ENCODE measurements around the gene AGBL4.

Gene AGBL4

DNA sequence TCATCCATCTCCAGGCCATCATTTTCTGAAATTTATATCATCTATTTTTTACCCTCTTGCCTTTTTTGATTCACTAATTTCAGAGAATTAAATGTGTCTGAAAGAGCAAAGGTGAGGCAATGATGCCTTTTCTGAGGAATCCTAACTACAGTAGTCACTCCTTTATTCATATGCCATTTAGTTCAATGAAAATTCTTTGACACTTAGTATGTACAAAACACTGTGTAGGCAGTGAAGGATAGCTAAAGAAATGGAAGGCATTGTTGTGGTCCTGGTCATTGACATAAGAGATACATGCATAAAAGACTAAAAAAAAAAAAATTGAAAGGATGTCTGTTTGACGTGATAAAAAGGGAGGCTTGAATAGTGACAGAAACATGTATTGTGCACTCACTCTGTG, 1075.2 kb downstream of the AGBL4 start:
- DNase-seq (ENCODE audit: low read depth): no peak
- TF ChIP-seq, protein P1, sequence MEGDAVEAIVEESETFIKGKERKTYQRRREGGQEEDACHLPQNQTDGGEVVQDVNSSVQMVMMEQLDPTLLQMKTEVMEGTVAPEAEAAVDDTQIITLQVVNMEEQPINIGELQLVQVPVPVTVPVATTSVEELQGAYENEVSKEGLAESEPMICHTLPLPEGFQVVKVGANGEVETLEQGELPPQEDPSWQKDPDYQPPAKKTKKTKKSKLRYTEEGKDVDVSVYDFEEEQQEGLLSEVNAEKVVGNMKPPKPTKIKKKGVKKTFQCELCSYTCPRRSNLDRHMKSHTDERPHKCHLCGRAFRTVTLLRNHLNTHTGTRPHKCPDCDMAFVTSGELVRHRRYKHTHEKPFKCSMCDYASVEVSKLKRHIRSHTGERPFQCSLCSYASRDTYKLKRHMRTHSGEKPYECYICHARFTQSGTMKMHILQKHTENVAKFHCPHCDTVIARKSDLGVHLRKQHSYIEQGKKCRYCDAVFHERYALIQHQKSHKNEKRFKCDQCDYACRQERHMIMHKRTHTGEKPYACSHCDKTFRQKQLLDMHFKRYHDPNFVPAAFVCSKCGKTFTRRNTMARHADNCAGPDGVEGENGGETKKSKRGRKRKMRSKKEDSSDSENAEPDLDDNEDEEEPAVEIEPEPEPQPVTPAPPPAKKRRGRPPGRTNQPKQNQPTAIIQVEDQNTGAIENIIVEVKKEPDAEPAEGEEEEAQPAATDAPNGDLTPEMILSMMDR (IDR thresholded peaks at IDR 0.05; ENCODE audit: low read depth, low read length, missing control alignments): no peak
- no peak overlapping the region for H3K4me3 ChIP-seq (ENCODE audit: low read depth, low read length)

DNA sequence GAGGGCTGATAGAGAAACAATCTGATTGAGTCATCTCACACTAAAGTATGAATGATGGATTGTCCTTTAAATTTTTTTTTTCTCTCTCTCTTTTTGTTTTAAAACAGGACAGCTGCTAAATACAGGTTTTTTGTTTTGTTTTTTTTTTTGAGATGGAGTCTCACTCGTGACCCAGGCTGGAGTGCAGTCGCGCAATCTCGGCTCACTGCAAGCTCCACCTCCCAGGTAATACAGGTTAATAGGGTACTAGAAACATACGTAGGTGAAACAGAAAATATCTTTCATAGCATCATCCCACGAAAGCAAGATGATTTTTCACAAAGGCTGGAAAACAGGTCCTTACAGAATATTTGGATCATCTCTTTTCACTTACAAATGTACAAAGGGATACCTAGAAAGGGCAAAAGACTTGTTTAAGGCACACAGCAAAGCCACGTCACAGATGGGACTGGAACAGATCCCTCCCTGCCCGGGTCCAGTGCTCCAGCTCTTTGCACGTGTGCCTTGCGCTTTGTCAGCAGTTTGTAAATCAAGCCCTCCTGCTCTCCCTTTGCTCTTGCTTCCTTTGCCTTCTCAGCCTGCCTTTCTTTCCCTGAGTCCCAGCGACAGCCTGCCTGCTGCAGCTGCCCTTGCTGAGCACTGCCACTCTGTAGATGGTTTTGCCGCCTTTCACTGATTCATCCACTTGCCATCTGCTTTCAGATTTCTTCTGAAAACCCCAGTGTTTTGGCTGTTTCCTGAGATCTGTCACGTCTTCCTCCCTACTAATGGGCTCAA, 1075.8 kb downstream of the AGBL4 start:
- no peak overlapping the region for H3K4me3 ChIP-seq (ENCODE audit: low read depth, low read length)
- DNase-seq (ENCODE audit: low read depth): no peak
- TF ChIP-seq, protein P1 (IDR thresholded peaks at IDR 0.05; ENCODE audit: low read depth, low read length, missing control alignments): no peak

DNA sequence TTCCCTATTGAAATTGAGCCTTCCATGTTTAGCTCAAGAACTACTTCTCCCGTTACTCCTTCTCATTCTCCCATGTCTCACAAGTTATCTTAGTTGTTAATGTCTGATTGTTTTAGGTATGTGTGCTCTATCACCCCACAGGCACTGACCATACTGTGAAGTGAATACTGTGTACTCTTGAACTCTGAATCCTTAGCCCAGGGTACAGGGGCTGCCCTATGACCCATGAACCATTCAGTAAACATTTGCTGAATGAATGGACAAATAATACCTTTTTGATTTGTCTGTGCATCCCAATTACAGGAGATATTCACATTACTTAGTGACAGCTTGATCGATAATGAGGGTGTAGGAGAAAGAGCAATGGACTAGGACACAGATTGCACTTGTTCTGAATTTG, 1077.7 kb downstream of the AGBL4 start:
- no peak for DNase-seq (ENCODE audit: low read depth)
- TF ChIP-seq, protein P1 (IDR thresholded peaks at IDR 0.05; ENCODE audit: low read depth, low read length, missing control alignments): no peak
- no peak overlapping the region for H3K4me3 ChIP-seq (ENCODE audit: low read depth, low read length)

DNA sequence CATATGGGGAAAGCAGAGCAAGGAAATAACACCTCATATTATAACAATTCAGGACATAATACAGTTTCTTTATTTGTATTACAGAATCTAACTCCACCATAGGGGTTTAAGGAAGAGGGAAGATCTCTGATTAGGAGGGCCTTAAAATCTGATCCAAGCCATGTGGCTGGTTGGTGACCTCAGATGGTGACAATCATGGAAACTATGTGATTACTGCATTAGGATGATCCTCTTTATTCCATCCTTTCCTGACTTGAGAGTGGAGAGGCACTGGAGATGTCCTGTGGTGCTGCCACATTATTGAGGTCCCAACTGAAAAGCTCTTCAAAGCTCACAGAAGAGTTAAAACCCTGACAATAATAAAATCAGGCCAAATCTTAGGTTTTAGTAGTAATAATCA, 1078.9 kb downstream of the AGBL4 start:
- TF ChIP-seq, protein P1 (IDR thresholded peaks at IDR 0.05; ENCODE audit: low read depth, low read length, missing control alignments): no peak
- no peak overlapping the region for H3K4me3 ChIP-seq (ENCODE audit: low read depth, low read length)
- no peak for DNase-seq (ENCODE audit: low read depth)

DNA sequence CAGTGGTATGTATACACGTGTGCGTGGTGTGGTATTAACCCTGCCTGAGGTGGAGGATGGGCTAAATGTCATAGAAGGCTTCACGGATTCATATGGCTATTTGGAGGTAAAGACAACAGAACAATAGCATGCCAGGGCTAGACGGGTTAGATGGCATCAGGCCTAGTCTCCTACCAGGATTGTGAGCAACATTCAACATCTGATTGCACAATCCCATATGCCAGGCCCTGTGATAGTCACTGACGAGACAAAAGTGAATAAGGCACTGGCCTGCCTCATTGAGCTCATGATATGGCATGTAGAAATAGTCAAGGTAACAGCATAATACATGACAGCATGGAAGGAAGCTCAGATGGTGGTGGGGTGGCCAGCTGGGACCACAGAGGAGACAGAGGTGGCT, 1079.9 kb downstream of the AGBL4 start:
- DNase-seq (ENCODE audit: low read depth): no peak
- H3K4me3 ChIP-seq (ENCODE audit: low read depth, low read length): no peak overlapping the region
- TF ChIP-seq, protein P1 (IDR thresholded peaks at IDR 0.05; ENCODE audit: low read depth, low read length, missing control alignments): no peak

DNA sequence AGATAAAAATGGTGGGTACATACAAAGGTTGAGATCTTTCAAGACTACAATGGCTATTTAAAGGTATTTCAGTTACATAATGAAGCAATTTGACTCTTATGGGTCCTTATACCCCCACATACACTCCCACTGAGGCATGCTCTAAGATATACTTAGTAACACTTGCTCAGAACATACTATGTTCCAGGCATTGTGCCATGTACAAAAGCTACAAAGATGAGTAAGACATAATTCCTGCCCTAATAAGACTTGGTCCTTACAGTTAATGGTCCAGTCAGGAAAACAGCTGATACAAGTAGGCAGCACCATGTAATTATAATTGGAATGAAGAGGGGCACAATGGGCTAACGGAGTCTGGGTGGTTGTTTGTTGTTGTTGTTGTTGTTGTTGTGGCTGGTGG, 1080.4 kb downstream of the AGBL4 start:
- no peak for DNase-seq (ENCODE audit: low read depth)
- H3K4me3 ChIP-seq (ENCODE audit: low read depth, low read length): no peak overlapping the region
- TF ChIP-seq, protein P1 (IDR thresholded peaks at IDR 0.05; ENCODE audit: low read depth, low read length, missing control alignments): no peak
